Endodermal cell (in vitro differentiated cells): ENCODE results near the gene MOV10L1. TPM values are rescaled to one million over a fixed set of nuclear protein-coding genes. Genes with fewer than 3 reads are reported as not detected.
A peak's percentile ranks its signal among the peaks of the same experiment; 100 is the strongest.

ENCODE experiments used
- DNase-seq: peaks from one replicate; pipeline ENCODE4 v3.0.0-alpha.2; 2017
- H3K27ac ChIP-seq: 2 replicates; pipeline ENCODE4 v1.5.1; 2013; ENCODE audit warnings: mild to moderate bottlenecking, low read depth, low read length, moderate library complexity
- H3K27me3 ChIP-seq: 2 replicates; pipeline ENCODE4 v1.6.1; 2013; ENCODE audit warnings: mild to moderate bottlenecking, low read length, moderate library complexity; ENCODE audit not compliant: insufficient read depth, control insufficient read depth, poor library complexity, severe bottlenecking
- H3K36me3 ChIP-seq: 2 replicates; pipeline ENCODE4 v1.7.0; 2013; ENCODE audit warnings: mild to moderate bottlenecking, low read length, moderate library complexity; ENCODE audit not compliant: control insufficient read depth, insufficient read depth
- H3K4me1 ChIP-seq: one replicate; pipeline ENCODE4 v1.7.0; 2013; ENCODE audit warnings: low read length; ENCODE audit not compliant: control insufficient read depth, insufficient read depth
- H3K4me3 ChIP-seq: 2 replicates; pipeline ENCODE4 v1.5.1; 2013; ENCODE audit warnings: mild to moderate bottlenecking, low read length, moderate library complexity
- H3K9ac ChIP-seq: 2 replicates; pipeline ENCODE4 v1.6.1; 2013; ENCODE audit warnings: mild to moderate bottlenecking, low read length, moderate library complexity; ENCODE audit not compliant: poor library complexity, severe bottlenecking; ENCODE audit errors: extremely low read depth
- H3K9me3 ChIP-seq: 2 replicates; pipeline ENCODE4 v1.6.1; 2013; ENCODE audit warnings: mild to moderate bottlenecking, low read length, moderate library complexity; ENCODE audit not compliant: control insufficient read depth
- H3K27ac Mint-ChIP-seq: 2 replicates; pipeline ENCODE4 v1.8.0; 2020; ENCODE audit warnings: mixed read lengths
- H3K27me3 Mint-ChIP-seq: 2 replicates; pipeline ENCODE4 v1.8.0; 2021; ENCODE audit warnings: mild to moderate bottlenecking, mixed read lengths; ENCODE audit not compliant: insufficient read depth
- H3K36me3 Mint-ChIP-seq: 2 replicates; pipeline ENCODE4 v1.8.0; 2020; ENCODE audit warnings: low read depth, mixed read lengths
- H3K4me1 Mint-ChIP-seq: 2 replicates; pipeline ENCODE4 v1.8.0; 2020; ENCODE audit warnings: mixed read lengths
- H3K4me3 Mint-ChIP-seq: 2 replicates; pipeline ENCODE4 v1.8.0; 2020; ENCODE audit warnings: mild to moderate bottlenecking, moderate library complexity, mixed read lengths
- H3K9me3 Mint-ChIP-seq: 2 replicates; pipeline ENCODE4 v1.8.0; 2020; ENCODE audit warnings: mild to moderate bottlenecking, mixed read lengths
- CTCF ChIP-seq: fragments of 200-600 bp; sonication (generic); conservative IDR thresholded peaks from 2 replicates; pipeline ENCODE4 v1.5.0; 2021; ENCODE audit warnings: antibody characterized with exemption, mild to moderate bottlenecking
- WGBS, 2 experiments: methylation state at CpG; one replicate each; pipeline versions ENCODE4 v1.1.5 to v1.1.7; 2013; ENCODE audit warnings: missing lambda C conversion rate in 2 of 2, mixed read lengths in 1 of 2; ENCODE audit not compliant: insufficient coverage in 1 of 2, insufficient read length in 1 of 2; 5-methylcytosine and 5-hydroxymethylcytosine counted together
- total RNA-seq, 2 donors: library from RNA; stranded (reverse); fragmentation: NEBNext Ultra II Directional in 1 of 2; extraction: Animal tissue kit (Norgen Biotek cat#: 25700) in 1 of 2; gene quantifications; 2 replicates in 1 of 2; 3 replicates in 1 of 2; pipeline ENCODE4 v1.2.1, GENCODE V29; 2021

Gene MOV10L1
- total RNA-seq, 2 donors from 2014 or later: 0.31 TPM; not detected in 1

DNA sequence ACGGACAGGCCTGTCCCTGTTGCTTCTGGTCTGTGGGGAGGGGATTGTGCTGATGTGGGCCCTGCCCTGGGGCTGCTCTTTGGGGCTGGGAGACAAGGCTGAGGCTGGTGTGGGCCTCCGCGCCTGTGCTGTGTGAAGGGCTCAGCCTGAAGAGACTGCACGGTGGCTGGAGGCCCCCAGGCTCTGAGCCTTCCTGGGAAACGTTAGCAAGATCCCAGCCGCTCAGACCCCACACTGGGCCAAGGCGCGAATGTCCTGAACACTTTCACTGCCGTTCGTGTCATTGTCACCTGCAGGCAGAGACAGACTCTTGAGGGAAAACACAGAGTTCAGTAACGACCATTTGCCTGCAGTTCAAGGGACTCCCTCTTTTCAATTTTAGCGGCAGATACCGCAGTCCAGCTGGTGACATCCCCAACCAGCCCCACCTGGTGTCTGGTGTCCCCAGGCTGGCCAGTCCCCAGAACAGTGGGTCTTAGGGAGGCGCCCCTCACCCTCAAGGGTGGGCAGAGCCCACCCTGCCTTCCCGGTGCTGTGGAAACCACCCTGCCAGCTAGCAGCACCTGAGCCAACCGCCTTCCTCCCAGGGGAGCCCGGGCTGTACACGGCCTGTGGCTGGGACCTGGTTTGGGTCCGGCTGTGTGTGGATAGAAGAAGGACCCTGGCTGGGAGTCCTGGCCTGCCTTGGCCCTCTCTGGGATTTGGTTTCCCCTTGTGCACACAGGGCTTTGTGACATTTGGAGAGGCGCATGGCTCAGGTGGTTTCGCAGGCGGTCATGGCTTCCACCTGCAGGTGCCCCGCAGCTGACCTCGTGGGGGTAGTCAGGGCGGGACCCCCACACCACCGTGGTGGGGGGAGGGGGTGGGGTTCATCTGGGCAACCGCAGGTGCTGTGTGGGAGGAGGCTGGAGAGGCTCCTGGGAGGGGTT lies 86.4 kb downstream of the MOV10L1 start:
- no peaks in the 10 kb centered on the region for H3K9me3 ChIP-seq
- Mint-ChIP-seq H3K4me1 (no peaks in the 10 kb centered on the region), H3K4me3 (no peak overlapping the region), H3K36me3 (peaks cover 11% of the 10 kb centered on the region), H3K9me3 (no peaks in the 10 kb centered on the region), H3K27ac (no peak overlapping the region), H3K27me3 (peaks cover 5% of the 10 kb centered on the region)
- TF ChIP-seq CTCF: no peak
- H3K4me3 ChIP-seq: no peak overlapping the region
- no peak overlapping the region for H3K9ac ChIP-seq
- DNase-seq: no peak
- 87 to 91% methylated on average over 16 to 27 of the region's 27 CpGs for WGBS, 2 experiments
- H3K4me1 ChIP-seq: no peaks in the 10 kb centered on the region
- peaks cover 1% of the 10 kb centered on the region for H3K27me3 ChIP-seq
- H3K36me3 ChIP-seq: no peaks in the 10 kb centered on the region
- H3K27ac ChIP-seq: peak overlapping the region; percentile 17

- peaks cover 3% of the 10 kb centered on the region for H3K27me3 Mint-ChIP-seq
- WGBS, 2 experiments: 96 to 97% methylated on average over 73 to 76 of the region's 76 CpGs
- no peak overlapping the region for H3K4me3 Mint-ChIP-seq
Measured at GRCh38 chr22:50176850-50177536, 87.2 kb downstream of the MOV10L1 start.

More at GRCh38 chr22:50176850-50177536, 87.2 kb downstream of the MOV10L1 start:
- Histone ChIP-seq H3K9ac (no peak overlapping the region), H3K4me1 (no peaks in the 10 kb centered on the region), H3K27me3 (no peaks in the 10 kb centered on the region), H3K36me3 (no peaks in the 10 kb centered on the region), H3K4me3 (no peak overlapping the region), H3K27ac (no peak overlapping the region), H3K9me3 (no peaks in the 10 kb centered on the region)
- Mint-ChIP-seq H3K27ac (no peak overlapping the region), H3K9me3 (no peaks in the 10 kb centered on the region), H3K36me3 (peaks cover 11% of the 10 kb centered on the region), H3K4me1 (no peaks in the 10 kb centered on the region)
- TF ChIP-seq CTCF: no peak
- no peak for DNase-seq
